Naive B cell (primary cell): Measurements from ENCODE around the gene MFSD11. TPM values are rescaled to one million over a fixed set of nuclear protein-coding genes. Genes with fewer than 3 reads are reported as not detected.
A peak's percentile ranks its signal among the peaks of the same experiment; 100 is the strongest.
"Not testable (repeated sequence)": the region's sequence is repeated elsewhere in the genome, so short reads cannot be mapped to it uniquely, and the experiment has no call there.

Experiments
- ATAC-seq, 2 donors: fragments of 150-1000 bp; cut with Tn5 transposase; 2 replicates each; pipeline ENCODE4 v1.10.0; 2021; ENCODE audit warnings: low read depth in 2 of 2, mild to moderate bottlenecking in 2 of 2, moderate library complexity in 2 of 2
- DNase-seq: peaks from one replicate; pipeline ENCODE4 v3.0.0; 2022
- H3K27ac Mint-ChIP-seq, 6 donors: one replicate each; pipeline ENCODE4 v1.8.0; 2020 to 2022; ENCODE audit warnings: mild to moderate bottlenecking in 6 of 6, mixed read lengths in 6 of 6, moderate library complexity in 5 of 6, inconsistent platforms in 2 of 6
- H3K27me3 Mint-ChIP-seq, 3 donors: one replicate each; pipeline ENCODE4 v1.8.0; 2021 to 2022; ENCODE audit warnings: mixed read lengths in 3 of 3, mild to moderate bottlenecking in 1 of 3
- H3K36me3 Mint-ChIP-seq, 2 donors: one replicate each; pipeline ENCODE4 v1.8.0; 2020 to 2022; ENCODE audit warnings: mixed read lengths in 2 of 2, inconsistent platforms in 1 of 2, mild to moderate bottlenecking in 1 of 2
- H3K4me1 Mint-ChIP-seq, 3 donors: one replicate each; pipeline ENCODE4 v1.8.0; 2020 to 2022; ENCODE audit warnings: mixed read lengths in 3 of 3, inconsistent platforms in 1 of 3, mild to moderate bottlenecking in 1 of 3, moderate library complexity in 1 of 3
- H3K4me3 Mint-ChIP-seq, 8 donors: one replicate each; pipeline ENCODE4 v1.8.0; 2020 to 2022; ENCODE audit warnings: mild to moderate bottlenecking in 8 of 8, mixed read lengths in 8 of 8, moderate library complexity in 8 of 8, inconsistent platforms in 2 of 8
- H3K9me3 Mint-ChIP-seq, 7 donors: one replicate each; pipeline ENCODE4 v1.8.0; 2020 to 2022; ENCODE audit warnings: mixed read lengths in 7 of 7, mild to moderate bottlenecking in 5 of 7, inconsistent platforms in 2 of 7, moderate library complexity in 1 of 7
- polyA plus RNA-seq, 6 donors: library from polyadenylated mRNA; unstranded; fragments of 300-500 nt; fragmentation: Illumina TruSeq; gene quantifications; one replicate each; pipeline ENCODE4 v1.2.3, GENCODE V29; 2021; ENCODE audit warnings: low read depth in 6 of 6

Gene MFSD11
- polyA plus RNA-seq, 6 donors from 2014 or later, result 18.3 to 39.2 (median 23.2) TPM

- Mint-ChIP-seq H3K9me3 (no peaks in the 10 kb centered on the region), H3K27ac (no peak overlapping the region), H3K4me1 (peaks cover 12 to 35% (median 23%) of the 10 kb centered on the region in 3 donors), H3K27me3 (no peaks in the 10 kb centered on the region), H3K36me3 (peaks cover 2 to 16% of the 10 kb centered on the region in 2 donors), H3K4me3 (no peak overlapping the region)
- no peak for ATAC-seq
- no peak for DNase-seq
Measured at GRCh38 chr17:76713765-76714164, 24.2 kb upstream of the MFSD11 start.

GRCh38 chr17:76714336-76714735 lies 23.6 kb upstream of the MFSD11 start:
- no peak overlapping the region for H3K4me3 Mint-ChIP-seq
- DNase-seq (no peak), ATAC-seq (no peak)
- peaks cover 7 to 16% of the 10 kb centered on the region in 2 donors for H3K36me3 Mint-ChIP-seq
- no peaks in the 10 kb centered on the region for H3K27me3 Mint-ChIP-seq
- H3K9me3 Mint-ChIP-seq, result no peaks in the 10 kb centered on the region
- H3K27ac Mint-ChIP-seq, result peak overlapping the region in 1 of 6 donors; percentile 68
- H3K4me1 Mint-ChIP-seq, result peaks cover 12 to 35% (median 23%) of the 10 kb centered on the region in 3 donors

GRCh38 chr17:76714822-76715495 lies 23.0 kb upstream of the MFSD11 start:
- Mint-ChIP-seq H3K9me3 (no peaks in the 10 kb centered on the region), H3K4me1 (peaks cover 12 to 35% (median 23%) of the 10 kb centered on the region in 3 donors), H3K4me3 (peak overlapping the region; percentile 16 to 82 (median 46)), H3K36me3 (peaks cover 7 to 16% of the 10 kb centered on the region in 2 donors), H3K27me3 (no peaks in the 10 kb centered on the region), H3K27ac (peak overlapping the region; percentile 18 to 95 (median 66))
- ATAC-seq, result peak; percentile 66 to 69
- DNase-seq, result peak; percentile 66

- Mint-ChIP-seq H3K36me3 (peaks cover 7 to 18% of the 10 kb centered on the region in 2 donors), H3K4me1 (peaks cover 12 to 35% (median 24%) of the 10 kb centered on the region in 3 donors), H3K4me3 (peak overlapping the region in 5 of 8 donors; percentile 23 to 82 (median 48)), H3K9me3 (no peaks in the 10 kb centered on the region), H3K27ac (peak overlapping the region; percentile 21 to 95 (median 68)), H3K27me3 (no peaks in the 10 kb centered on the region)
- DNase-seq, result no peak
- no peak for ATAC-seq
Measured at GRCh38 chr17:76715496-76715830, 22.5 kb upstream of the MFSD11 start.

GRCh38 chr17:76716146-76716838 lies 21.6 kb upstream of the MFSD11 start:
- Mint-ChIP-seq H3K4me3 (peak overlapping the region in 3 of 8 donors; percentile 18 to 39 (median 22)), H3K27ac (peak overlapping the region in 5 of 6 donors; percentile 57 to 89 (median 76)), H3K27me3 (no peaks in the 10 kb centered on the region), H3K36me3 (peaks cover 12 to 26% of the 10 kb centered on the region in 2 donors), H3K9me3 (no peaks in the 10 kb centered on the region), H3K4me1 (peaks cover 16 to 36% (median 25%) of the 10 kb centered on the region in 3 donors)
- peak in 1 of 2 donors; percentile 24 for ATAC-seq
- DNase-seq, result no peak

GRCh38 chr17:76716839-76717215 lies 21.1 kb upstream of the MFSD11 start:
- Mint-ChIP-seq H3K9me3 (no peaks in the 10 kb centered on the region), H3K27me3 (no peaks in the 10 kb centered on the region), H3K4me1 (peaks cover 20 to 38% (median 27%) of the 10 kb centered on the region in 3 donors), H3K27ac (peak overlapping the region in 3 of 6 donors; percentile 39 to 57 (median 51)), H3K4me3 (no peak overlapping the region), H3K36me3 (peaks cover 17 to 31% of the 10 kb centered on the region in 2 donors)
- ATAC-seq (no peak), DNase-seq (no peak)

GRCh38 chr17:76718516-76718915 lies 19.4 kb upstream of the MFSD11 start:
- peaks cover 20 to 47% (median 29%) of the 10 kb centered on the region in 3 donors for H3K4me1 Mint-ChIP-seq
- H3K27me3 Mint-ChIP-seq, result no peaks in the 10 kb centered on the region
- peak overlapping the region in 1 of 6 donors; percentile 59 for H3K27ac Mint-ChIP-seq
- DNase-seq (no peak), ATAC-seq (no peak)
- H3K9me3 Mint-ChIP-seq, result no peaks in the 10 kb centered on the region
- H3K4me3 Mint-ChIP-seq, result peak overlapping the region in 1 of 8 donors; percentile 16
- H3K36me3 Mint-ChIP-seq, result peaks cover 21 to 35% of the 10 kb centered on the region in 2 donors

GRCh38 chr17:76720211-76720610 lies 17.7 kb upstream of the MFSD11 start:
- Mint-ChIP-seq H3K9me3 (no peaks in the 10 kb centered on the region), H3K27me3 (no peaks in the 10 kb centered on the region), H3K4me1 (peaks cover 18 to 46% (median 19%) of the 10 kb centered on the region in 3 donors), H3K4me3 (peak overlapping the region in 1 of 8 donors; percentile 58), H3K27ac (no peak overlapping the region), H3K36me3 (peaks cover 21 to 27% of the 10 kb centered on the region in 2 donors)
- no peak for DNase-seq
- no peak for ATAC-seq

GRCh38 chr17:76720941-76721340 lies 17.0 kb upstream of the MFSD11 start:
- H3K4me1 Mint-ChIP-seq, result peaks cover 17 to 45% (median 19%) of the 10 kb centered on the region in 3 donors
- H3K36me3 Mint-ChIP-seq, result peaks cover 21 to 27% of the 10 kb centered on the region in 2 donors
- no peak for ATAC-seq
- H3K9me3 Mint-ChIP-seq, result no peaks in the 10 kb centered on the region
- DNase-seq, result no peak
- H3K4me3 Mint-ChIP-seq, result peak overlapping the region in 2 of 8 donors; percentile 15 to 58
- no peaks in the 10 kb centered on the region for H3K27me3 Mint-ChIP-seq
- H3K27ac Mint-ChIP-seq, result no peak overlapping the region

- peak overlapping the region in 1 of 8 donors; percentile 66 for H3K4me3 Mint-ChIP-seq
Measured at GRCh38 chr17:76721463-76721862, 16.5 kb upstream of the MFSD11 start.

GRCh38 chr17:76722279-76722678 lies 15.6 kb upstream of the MFSD11 start:
- DNase-seq (no peak), ATAC-seq (no peak)
- H3K9me3 Mint-ChIP-seq, result no peaks in the 10 kb centered on the region
- no peaks in the 10 kb centered on the region for H3K27me3 Mint-ChIP-seq
- peak overlapping the region in 1 of 8 donors; percentile 66 for H3K4me3 Mint-ChIP-seq
- H3K27ac Mint-ChIP-seq, result no peak overlapping the region
- peaks cover 19 to 21% of the 10 kb centered on the region in 2 donors for H3K36me3 Mint-ChIP-seq
- H3K4me1 Mint-ChIP-seq, result peaks cover 17 to 41% (median 26%) of the 10 kb centered on the region in 3 donors

More at GRCh38 chr17:76721463-76721862, 16.5 kb upstream of the MFSD11 start:
- no peak for DNase-seq
- no peak for ATAC-seq
- H3K4me1 Mint-ChIP-seq, result peaks cover 17 to 41% (median 22%) of the 10 kb centered on the region in 3 donors
- H3K27ac Mint-ChIP-seq, result peak overlapping the region in 1 of 6 donors; percentile 82
- H3K36me3 Mint-ChIP-seq, result peaks cover 21 to 22% of the 10 kb centered on the region in 2 donors
- no peaks in the 10 kb centered on the region for H3K9me3 Mint-ChIP-seq
- no peaks in the 10 kb centered on the region for H3K27me3 Mint-ChIP-seq

GRCh38 chr17:76722977-76723376 lies 14.9 kb upstream of the MFSD11 start:
- H3K9me3 Mint-ChIP-seq, DNase-seq, ATAC-seq, H3K27me3 Mint-ChIP-seq, H3K27ac Mint-ChIP-seq: not testable (repeated sequence)
- peaks cover 23 to 48% (median 33%) of the 10 kb centered on the region in 3 donors for H3K4me1 Mint-ChIP-seq
- peak overlapping the region in 2 of 8 donors; percentile 15 to 65 for H3K4me3 Mint-ChIP-seq
- H3K36me3 Mint-ChIP-seq, result peaks cover 19 to 21% of the 10 kb centered on the region in 2 donors

- H3K36me3 Mint-ChIP-seq, result peaks cover 18 to 19% of the 10 kb centered on the region in 2 donors
- no peaks in the 10 kb centered on the region for H3K9me3 Mint-ChIP-seq
- no peak for DNase-seq
- H3K4me1 Mint-ChIP-seq, result peaks cover 23 to 56% (median 38%) of the 10 kb centered on the region in 3 donors
- ATAC-seq, result no peak
- peak overlapping the region in 1 of 8 donors; percentile 59 for H3K4me3 Mint-ChIP-seq
- H3K27me3 Mint-ChIP-seq, result no peaks in the 10 kb centered on the region
- H3K27ac Mint-ChIP-seq, result peak overlapping the region in 2 of 6 donors; percentile 33 to 56
Measured at GRCh38 chr17:76723812-76724211, 14.1 kb upstream of the MFSD11 start.
